Cardiac muscle cell (in vitro differentiated cells and primary cell): Measurements from ENCODE around the gene PRDX5. TPM values are rescaled to one million over a fixed set of nuclear protein-coding genes. Genes with fewer than 3 reads are reported as not detected.

Experiments
- DNase-seq, 2 donors: peaks; one replicate each; pipeline versions ENCODE4 v3.0.0 to v3.0.0-alpha.2; 2010 to 2017; ENCODE audit warnings: low read depth in 1 of 2, low spot score in 1 of 2
- H3K27ac ChIP-seq: fragments of 200-600 bp; sonication (generic); 2 replicates; pipeline ENCODE4 v1.5.1; 2016
- H3K27me3 ChIP-seq: fragments of 200-600 bp; sonication (generic); 2 replicates; pipeline ENCODE4 v1.6.0; 2016; ENCODE audit warnings: control low read depth
- H3K36me3 ChIP-seq: fragments of 200-600 bp; sonication (generic); 2 replicates; pipeline ENCODE4 v1.5.1; 2016; ENCODE audit warnings: control low read depth
- H3K4me1 ChIP-seq: fragments of 200-600 bp; sonication (generic); 2 replicates; pipeline ENCODE4 v1.8.1; 2017; ENCODE audit warnings: low read depth, mild to moderate bottlenecking, mixed run types
- H3K4me3 ChIP-seq: fragments of 200-600 bp; sonication (generic); 2 replicates; pipeline ENCODE4 v1.5.1; 2016; ENCODE audit warnings: mild to moderate bottlenecking
- H3K9me3 ChIP-seq: fragments of 200-600 bp; sonication (generic); 2 replicates; pipeline ENCODE4 v1.5.1; 2017; ENCODE audit warnings: low read depth, mild to moderate bottlenecking, control low read depth
- CTCF ChIP-seq: IDR thresholded peaks from 2 replicates; pipeline ENCODE4 v1.5.1; 2012; ENCODE audit warnings: low read depth, mild to moderate bottlenecking, low read length
- polyA plus RNA-seq: library from polyadenylated mRNA; unstranded; fragments of >200 nt; fragmentation: Nextera tagmentation; extraction: Ambion mirVana; gene quantifications from 2 replicates; pipeline ENCODE4 v1.2.1, GENCODE V29; 2016
- total RNA-seq: library from RNA; depleted of rRNA; stranded (reverse); fragments of >200 nt; gene quantifications from 2 replicates; pipeline ENCODE4 v1.2.3, GENCODE V29; 2016

PRDX5 gene
- total and polyA plus RNA-seq, 2 experiments from 2014 or later: 500 to 784 TPM

DNA sequence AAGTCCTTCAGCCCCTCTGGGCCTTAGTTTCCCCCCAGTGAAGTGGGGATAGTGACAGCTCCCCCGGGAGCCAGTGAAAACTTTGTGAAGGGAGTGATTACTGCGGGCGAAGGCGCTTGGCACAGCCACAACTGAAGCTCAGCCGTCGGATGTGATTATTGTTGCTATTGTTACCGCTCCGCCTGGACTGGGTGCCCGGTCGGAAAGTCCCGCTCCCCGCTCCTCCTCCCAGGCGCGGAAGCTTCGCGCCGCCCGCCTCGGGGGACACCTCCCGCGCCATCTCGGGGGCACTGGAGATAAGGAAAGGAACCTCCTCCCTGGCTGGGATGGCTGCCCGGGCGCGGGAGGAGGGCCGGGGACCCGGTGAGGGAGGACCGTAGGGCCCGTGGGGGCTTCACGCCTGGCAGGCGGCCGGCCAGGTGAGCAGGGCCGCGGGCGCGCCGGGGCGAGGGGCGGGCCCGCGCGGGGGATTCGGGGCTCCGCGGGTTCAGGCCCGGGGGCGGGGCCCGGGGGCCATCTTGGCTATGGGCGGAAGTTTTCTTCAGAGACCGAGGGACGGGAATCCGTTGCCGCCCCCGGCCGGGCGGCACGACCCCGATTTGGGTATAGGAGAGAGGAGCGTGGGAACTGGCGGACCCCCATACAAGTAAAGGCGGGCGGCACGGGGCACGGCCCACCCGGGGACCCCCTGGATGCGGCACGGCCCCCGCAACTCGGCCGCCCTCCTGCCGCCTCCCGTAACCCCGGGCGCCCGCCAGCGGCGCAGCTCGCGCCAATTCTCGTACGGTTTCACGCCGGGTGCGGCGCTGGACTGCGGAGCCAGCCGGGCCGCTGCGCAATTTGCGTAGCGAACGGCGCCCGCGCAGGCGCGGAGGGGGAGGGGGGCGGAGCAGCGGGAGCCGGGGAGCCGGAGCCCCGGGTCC lies 32.7 kb upstream of the PRDX5 start, which contains the start of gene GPR137:
TSS of gene GPR137 (plus strand) at position 887 of the 923 bp plus-strand sequence. CDS start 677 bp downstream, outside the sequence.
- Histone ChIP-seq H3K4me3 (peak within 1 kb of the TSS; percentile 87), H3K27me3 (peaks cover 12% of the 10 kb centered on the region), H3K36me3 (peaks cover 5% of the 10 kb centered on the region), H3K9me3 (no peaks in the 10 kb centered on the region), H3K4me1 (no peaks in the 10 kb centered on the region), H3K27ac (peak within 1 kb of the TSS; percentile 81)
- no peak for TF ChIP-seq CTCF
- DNase-seq: peak; percentile 74 to 85

- H3K9me3 ChIP-seq: no peaks in the 10 kb centered on the region
- peaks cover 21% of the 10 kb centered on the region for H3K27me3 ChIP-seq
- H3K27ac ChIP-seq: no peak overlapping the region
- peaks cover 5% of the 10 kb centered on the region for H3K36me3 ChIP-seq
- no peak for DNase-seq
- H3K4me1 ChIP-seq: no peaks in the 10 kb centered on the region
- H3K4me3 ChIP-seq: peak overlapping the region; percentile 87
- no peak for TF ChIP-seq CTCF
Measured at GRCh38 chr11:64285885-64286800, 31.8 kb upstream of the PRDX5 start.

DNA sequence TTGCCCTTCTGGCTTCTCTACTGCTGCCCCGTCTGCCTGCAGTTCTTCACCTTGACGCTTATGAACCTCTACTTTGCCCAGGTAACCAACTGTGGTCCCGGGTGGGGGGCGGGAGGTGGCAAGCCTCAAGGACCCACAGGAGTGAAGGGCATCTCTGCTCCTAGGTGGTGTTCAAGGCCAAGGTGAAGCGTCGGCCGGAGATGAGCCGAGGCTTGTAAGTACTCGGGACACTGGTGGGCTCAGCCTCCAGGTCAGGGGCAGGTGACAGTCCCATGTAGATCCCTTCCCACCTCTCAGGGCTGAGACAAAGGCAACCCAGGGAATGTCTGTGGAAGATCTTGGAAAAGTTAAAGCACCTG lies 31.1 kb upstream of the PRDX5 start:
- no peak overlapping the region for H3K27ac ChIP-seq
- no peaks in the 10 kb centered on the region for H3K9me3 ChIP-seq
- no peak overlapping the region for H3K4me3 ChIP-seq
- no peak for DNase-seq
- H3K36me3 ChIP-seq: peaks cover 4% of the 10 kb centered on the region
- peaks cover 28% of the 10 kb centered on the region for H3K27me3 ChIP-seq
- no peak for TF ChIP-seq CTCF
- no peaks in the 10 kb centered on the region for H3K4me1 ChIP-seq

GRCh38 chr11:64287676-64288352 lies 30.1 kb upstream of the PRDX5 start:
- Histone ChIP-seq H3K4me1 (no peaks in the 10 kb centered on the region), H3K27me3 (peaks cover 38% of the 10 kb centered on the region), H3K27ac (no peak overlapping the region), H3K4me3 (no peak overlapping the region), H3K36me3 (no peaks in the 10 kb centered on the region), H3K9me3 (no peaks in the 10 kb centered on the region)
- DNase-seq: no peak
- no peak for TF ChIP-seq CTCF

DNA sequence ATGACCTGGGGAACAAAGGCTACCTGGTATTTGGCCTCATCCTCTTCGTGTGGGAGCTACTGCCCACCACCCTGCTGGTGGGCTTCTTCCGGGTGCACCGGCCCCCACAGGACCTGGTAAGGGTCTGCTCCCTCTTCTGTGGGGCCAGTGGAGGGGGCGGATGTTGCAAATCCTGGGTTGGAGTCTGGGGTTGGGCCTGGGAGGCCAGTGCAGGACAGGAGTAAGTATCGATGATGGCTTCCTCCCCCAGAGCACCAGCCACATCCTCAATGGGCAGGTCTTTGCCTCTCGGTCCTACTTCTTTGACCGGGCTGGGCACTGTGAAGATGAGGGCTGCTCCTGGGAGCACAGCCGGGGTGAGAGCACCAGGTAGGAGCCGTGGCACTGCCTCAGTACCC lies 29.6 kb upstream of the PRDX5 start:
- DNase-seq: no peak
- no peaks in the 10 kb centered on the region for H3K4me1 ChIP-seq

More for the DNA sequence above, 29.6 kb upstream of the PRDX5 start:
- Histone ChIP-seq H3K4me3 (no peak overlapping the region), H3K27ac (no peak overlapping the region), H3K27me3 (peaks cover 43% of the 10 kb centered on the region), H3K9me3 (no peaks in the 10 kb centered on the region), H3K36me3 (no peaks in the 10 kb centered on the region)
- TF ChIP-seq CTCF: no peak
